Measurements from ENCODE around the gene RAPGEF4. TPM values are rescaled to one million over a fixed set of nuclear protein-coding genes. Genes with fewer than 3 reads are reported as not detected.

Gene RAPGEF4
- total RNA-seq, 1 experiment from 2014 or later, result 0.62 TPM

GRCh38 chr2:172953970-172954852, 218.6 kb downstream of the RAPGEF4 start:
- H3K9me3 ChIP-seq (ENCODE audit: control insufficient read depth, insufficient read depth, low read depth, low read length), result no peaks in the 10 kb centered on the region
- BruUV-seq (replicated peaks), result no TSS peak
- no peaks in the 10 kb centered on the region for H3K4me1 ChIP-seq (ENCODE audit: control insufficient read depth, insufficient read depth, low read length)
- ChIA-PET CTCF (no interaction called here), POLR2A (no interaction called here)
- no peak for ATAC-seq
- no peaks in the 10 kb centered on the region for H3K36me3 ChIP-seq (ENCODE audit: control insufficient read depth, insufficient read depth, low read length)
- intact Hi-C loops (cut with micrococcal nuclease; ENCODE audit: unreplicated experiment), result no loop called here
- in situ Hi-C loops (cut with HindIII; ENCODE audit: low pct_unique_long_range_greater_than_20kb, low sequenced_read_pairs), result no loop called here
- H3K4me3 ChIP-seq (ENCODE audit: low read depth in 2 of 2, low read length in 2 of 2), result no peak overlapping the region
- H3K27ac ChIP-seq (ENCODE audit: low read length), result no peak overlapping the region
- DNase-seq (ENCODE audit: low read depth, low spot score), result no peak
- TF ChIP-seq REST (IDR thresholded peaks at IDR 0.05; ENCODE audit: insufficient read depth in 1 of 2, low read depth in 2 of 2, low read length in 1 of 2), result no peak
- TF ChIP-seq CTCF (IDR thresholded peaks at IDR 0.05), result no peak
- TF ChIP-seq SIN3A (IDR thresholded peaks at IDR 0.05; ENCODE audit: borderline replicate concordance, insufficient read depth, low read depth, low read length), result no peak
- TF ChIP-seq POLR2AphosphoS5 (IDR thresholded peaks at IDR 0.05; ENCODE audit: low read depth, low read length), result no peak
- no peak for TF ChIP-seq TCF7L2 (IDR thresholded peaks at IDR 0.05; ENCODE audit: low read depth, low read length)
- H3K27me3 ChIP-seq (ENCODE audit: control insufficient read depth, insufficient read depth, low read length), result no peaks in the 10 kb centered on the region

- no TSS peak for BruUV-seq (replicated peaks)
- TF ChIP-seq CTCF (IDR thresholded peaks at IDR 0.05) (no peak), POLR2AphosphoS5 (IDR thresholded peaks at IDR 0.05; ENCODE audit: low read depth, low read length) (no peak), TCF7L2 (IDR thresholded peaks at IDR 0.05; ENCODE audit: low read depth, low read length) (no peak)
- intact Hi-C loops (cut with micrococcal nuclease; ENCODE audit: unreplicated experiment) (no loop called here), in situ Hi-C loops (cut with HindIII; ENCODE audit: low pct_unique_long_range_greater_than_20kb, low sequenced_read_pairs) (no loop called here)
- no peaks in the 10 kb centered on the region for H3K9me3 ChIP-seq (ENCODE audit: control insufficient read depth, insufficient read depth, low read depth, low read length)
- H3K4me1 ChIP-seq (ENCODE audit: control insufficient read depth, insufficient read depth, low read length), result no peaks in the 10 kb centered on the region
- ChIA-PET CTCF (no interaction called here), POLR2A (no interaction called here)
- H3K36me3 ChIP-seq (ENCODE audit: control insufficient read depth, insufficient read depth, low read length), result no peaks in the 10 kb centered on the region
- no peaks in the 10 kb centered on the region for H3K27me3 ChIP-seq (ENCODE audit: control insufficient read depth, insufficient read depth, low read length)
- DNase-seq (ENCODE audit: low read depth, low spot score) (no peak), ATAC-seq (no peak)
- no peak overlapping the region for H3K27ac ChIP-seq (ENCODE audit: low read length)
- no peak overlapping the region for H3K4me3 ChIP-seq (ENCODE audit: low read depth in 2 of 2, low read length in 2 of 2)
These were observed 219.9 kb downstream of the RAPGEF4 start for GRCh38 chr2:172955587-172955986.

Measured in Panc1 (cell line).